GM10266 (cell line): ENCODE measurements around the gene LY6G5C.
"Not testable (repeated sequence)": the region's sequence is repeated elsewhere in the genome, so short reads cannot be mapped to it uniquely, and the experiment has no call there.

Experiments
- DNase-seq: peaks from one replicate; pipeline ENCODE4 v3.0.0; 2012; ENCODE audit errors: extremely low spot score
- CTCF ChIP-seq: IDR thresholded peaks from 2 replicates; pipeline ENCODE4 v1.5.1; 2012; ENCODE audit warnings: mild to moderate bottlenecking, low read depth; ENCODE audit not compliant: control insufficient read depth, insufficient read depth; ENCODE audit errors: missing control alignments

LY6G5C gene

GRCh38 chr6:31713465-31713864, 32.6 kb upstream of the LY6G5C start:
- DNase-seq = no peak
- no peak for TF ChIP-seq CTCF

- TF ChIP-seq CTCF = no peak
- DNase-seq = no peak
These were observed 31.4 kb upstream of the LY6G5C start for GRCh38 chr6:31712296-31712695.

DNA sequence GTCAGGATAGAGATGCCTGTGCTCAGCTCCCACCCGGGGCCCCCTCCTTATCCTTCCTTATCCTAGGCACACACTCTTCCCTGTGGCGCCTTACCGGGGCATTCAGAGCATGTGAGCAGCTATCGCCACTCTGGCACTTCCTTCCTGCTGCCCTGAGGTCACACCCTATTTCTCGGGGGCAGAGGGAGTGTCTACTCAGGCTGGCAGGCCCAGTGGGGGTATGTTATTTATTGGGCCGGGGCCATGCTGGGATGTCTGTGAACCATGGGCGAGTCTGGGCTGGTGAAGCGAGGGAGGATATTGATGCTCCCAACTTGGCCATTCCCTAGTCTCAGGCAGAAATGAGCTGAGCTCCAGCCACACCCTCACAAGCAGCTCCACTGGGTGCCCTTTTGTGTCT, 30.4 kb upstream of the LY6G5C start:
- TF ChIP-seq CTCF = no peak
- no peak for DNase-seq

GRCh38 chr6:31710523-31711219, 29.8 kb upstream of the LY6G5C start:
- DNase-seq = no peak
- no peak for TF ChIP-seq CTCF

GRCh38 chr6:31709157-31709556, 28.3 kb upstream of the LY6G5C start:
- DNase-seq = not testable (repeated sequence)

DNA sequence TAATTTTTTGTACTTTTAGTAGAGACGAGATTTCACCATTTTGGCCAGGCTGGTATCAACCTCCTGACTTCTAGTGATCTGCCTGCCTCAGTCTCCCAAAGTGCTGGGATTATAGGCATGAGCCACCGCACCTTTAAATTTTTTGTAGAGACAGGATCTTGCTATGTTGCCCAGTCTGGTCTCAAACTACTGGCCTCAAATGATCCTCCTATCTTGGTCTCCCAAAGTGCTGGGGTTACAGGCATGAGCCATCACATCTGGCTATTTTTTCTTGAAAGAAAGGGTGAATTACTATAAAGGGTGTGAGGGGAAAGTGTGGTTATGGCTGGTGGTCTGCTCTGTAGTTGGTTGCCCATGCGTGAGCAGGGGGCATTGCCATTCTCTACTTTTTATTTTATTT, 27.4 kb upstream of the LY6G5C start:
- DNase-seq = no peak
- TF ChIP-seq CTCF = no peak

GRCh38 chr6:31707701-31708100, 26.8 kb upstream of the LY6G5C start:
- no peak for TF ChIP-seq CTCF
- DNase-seq = no peak

- no peak for TF ChIP-seq CTCF
- DNase-seq = no peak
These were observed 25.7 kb upstream of the LY6G5C start, which contains the start of gene LY6G6F for GRCh38 chr6:31706599-31706998. Gene LY6G6F (plus strand): TSS chr6:31706866. CDS start chr6:31706907, 41 bp downstream.
